ENCODE measurements around the gene ENC1.
A peak's percentile ranks its signal among the peaks of the same experiment; 100 is the strongest.

The ENC1 gene

DNA sequence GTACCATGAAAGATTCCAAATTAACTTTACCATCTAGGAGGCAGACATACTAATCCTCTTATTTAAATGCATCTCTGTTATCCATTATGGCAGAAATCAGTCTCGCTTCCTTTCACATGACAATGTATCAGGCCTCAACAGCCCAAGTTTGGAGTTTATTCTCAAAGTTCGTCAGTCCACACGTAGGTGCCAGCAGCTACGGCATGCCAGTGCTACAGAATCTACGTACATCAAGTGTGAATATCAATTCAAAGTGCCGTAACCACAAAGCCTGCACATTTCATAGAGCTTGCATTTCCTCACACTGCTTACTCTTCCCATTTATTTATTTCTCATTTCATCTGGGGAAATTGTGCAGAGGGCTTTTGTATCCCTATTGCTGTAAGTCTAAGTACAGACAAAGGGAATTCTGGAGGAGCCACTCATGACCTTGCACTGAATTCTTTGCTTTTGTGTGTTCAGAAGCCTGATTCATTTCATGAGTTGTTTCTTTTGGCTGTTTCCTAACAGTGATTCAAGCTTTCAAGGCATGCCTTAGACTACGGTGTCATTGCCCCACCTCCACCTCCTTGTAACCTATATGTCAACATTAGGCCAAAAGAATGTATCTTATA is 10.0 kb downstream of the ENC1 start:
- DNase-seq, result no peak

DNA sequence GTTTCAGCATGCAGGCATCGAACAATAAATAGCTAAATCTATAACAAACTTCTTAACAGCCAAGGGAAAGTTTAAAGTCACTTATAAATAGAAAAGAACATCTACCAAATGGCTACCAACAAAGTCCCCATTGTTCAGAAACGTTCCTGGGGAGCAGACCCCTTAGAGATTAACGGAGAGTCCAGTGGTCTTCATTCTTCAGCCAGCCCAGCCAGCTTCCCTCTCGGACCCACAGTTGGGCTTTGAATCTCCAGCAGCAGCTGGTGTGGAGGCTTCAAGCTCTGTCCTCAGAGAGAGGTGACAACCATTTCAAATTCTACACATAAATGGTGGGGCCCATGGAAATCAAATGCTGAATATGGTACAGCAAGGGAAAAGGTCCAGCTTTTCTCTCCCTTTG is 11.2 kb downstream of the ENC1 start:
- no peak for DNase-seq

DNA sequence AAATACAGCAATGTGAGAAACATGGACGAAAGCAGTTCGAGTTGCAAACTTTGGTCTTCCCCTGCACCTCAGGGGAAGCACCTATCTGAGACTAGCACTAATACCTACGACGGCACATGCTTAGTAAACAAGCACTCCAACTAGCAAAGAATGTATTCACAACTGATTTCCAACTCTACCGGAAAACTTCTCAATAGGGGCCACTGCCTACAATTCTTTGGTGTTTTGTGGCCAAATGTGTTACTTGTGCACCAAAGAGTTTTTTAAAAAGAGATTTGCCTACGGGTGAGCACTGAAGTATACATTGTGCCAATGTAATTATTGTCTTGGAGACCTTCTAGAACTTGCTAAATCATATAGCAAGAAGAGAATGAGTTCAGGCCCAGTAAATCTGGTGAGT is 12.2 kb downstream of the ENC1 start:
- DNase-seq, result no peak

DNA sequence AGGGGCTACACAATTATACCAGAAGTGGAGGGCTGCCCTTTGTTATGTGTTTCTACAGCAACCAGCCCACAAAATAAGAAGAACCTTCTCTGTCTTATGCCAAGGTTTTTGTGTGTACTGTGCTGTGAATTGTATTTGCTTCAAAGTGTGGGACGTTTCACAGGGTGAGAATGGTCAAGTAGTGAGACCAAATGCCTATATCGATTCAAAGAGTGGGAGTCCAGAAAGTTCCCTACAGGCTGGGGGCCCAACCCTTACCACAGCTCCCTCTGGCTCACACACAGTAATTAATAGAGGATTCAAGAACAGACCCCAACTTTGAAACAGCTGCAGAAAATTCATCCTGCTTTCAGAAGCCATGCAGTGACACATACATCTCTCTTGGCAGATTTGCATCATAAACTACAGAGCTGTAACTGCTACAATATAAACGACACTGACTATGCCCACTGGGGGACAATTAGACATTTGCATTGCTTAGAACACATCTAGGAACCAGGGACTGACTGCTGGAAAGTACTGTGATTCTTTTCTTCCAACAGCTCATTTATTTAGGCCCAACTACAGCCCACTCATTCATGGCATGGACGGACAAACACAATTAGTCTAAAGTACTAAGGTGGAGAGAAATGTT is 12.8 kb downstream of the ENC1 start:
- no peak for DNase-seq

DNA sequence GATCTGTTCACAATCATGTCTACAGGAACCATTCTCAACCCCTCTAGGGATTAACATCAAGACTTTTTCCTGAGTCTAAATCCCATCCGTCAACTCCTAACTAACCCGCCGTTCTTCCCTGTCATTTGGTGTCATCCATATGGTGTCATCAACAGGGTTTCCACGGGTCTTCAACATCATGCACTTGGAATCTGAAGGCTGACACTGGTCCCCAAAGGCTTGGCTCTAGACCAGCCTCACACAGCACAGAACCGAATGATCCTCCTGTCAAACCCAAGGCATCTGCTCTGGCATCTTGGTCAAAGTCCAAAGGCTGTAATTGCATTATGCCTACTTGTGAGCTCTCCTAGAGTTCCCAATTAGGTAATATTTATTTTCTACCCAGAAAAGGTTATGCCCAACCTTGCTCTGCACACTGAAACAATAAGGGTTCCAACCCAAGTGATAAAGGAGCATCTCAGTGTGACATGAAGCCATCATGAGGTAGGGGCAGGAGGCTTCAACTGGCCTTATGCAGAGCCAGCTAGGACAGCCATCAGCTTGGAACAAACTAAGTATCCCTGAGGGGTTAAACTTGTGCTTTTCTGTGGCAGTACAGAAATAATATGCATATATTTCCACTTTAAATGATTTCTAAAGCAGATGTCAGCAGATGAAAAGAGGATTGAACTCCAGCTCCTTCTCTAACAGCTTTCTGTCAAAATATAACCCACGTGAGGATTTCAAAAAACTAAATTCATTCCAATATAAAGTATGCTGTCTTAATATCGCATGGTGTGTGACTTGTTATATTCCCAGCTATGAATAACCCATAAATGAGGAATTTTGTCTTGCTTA is 13.9 kb downstream of the ENC1 start:
- no peak for DNase-seq

DNA sequence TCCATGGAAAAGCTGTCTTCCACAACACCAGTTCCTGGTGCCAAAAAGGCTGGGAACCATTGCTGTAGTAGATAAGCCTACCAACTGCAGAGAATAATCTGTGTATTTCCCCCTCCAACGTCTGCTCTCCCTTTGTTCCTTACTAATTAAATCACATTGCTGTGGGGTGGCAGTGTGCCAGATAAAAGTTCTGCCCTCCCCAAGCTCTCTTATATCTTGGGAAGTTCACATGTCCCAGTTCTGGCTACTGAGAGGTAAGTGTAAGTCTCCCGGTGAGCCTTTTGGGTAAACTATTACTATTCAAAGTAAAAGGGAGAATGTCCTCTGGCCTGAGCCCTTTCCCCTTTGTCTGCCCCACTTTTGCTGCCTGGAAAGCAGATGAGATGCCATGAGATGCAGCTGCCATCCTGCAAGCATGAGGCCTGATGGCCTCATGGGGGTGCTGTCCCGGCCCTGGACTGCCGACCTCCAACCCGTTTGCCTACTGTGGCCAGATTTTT is 14.7 kb downstream of the ENC1 start:
- no peak for DNase-seq

DNA sequence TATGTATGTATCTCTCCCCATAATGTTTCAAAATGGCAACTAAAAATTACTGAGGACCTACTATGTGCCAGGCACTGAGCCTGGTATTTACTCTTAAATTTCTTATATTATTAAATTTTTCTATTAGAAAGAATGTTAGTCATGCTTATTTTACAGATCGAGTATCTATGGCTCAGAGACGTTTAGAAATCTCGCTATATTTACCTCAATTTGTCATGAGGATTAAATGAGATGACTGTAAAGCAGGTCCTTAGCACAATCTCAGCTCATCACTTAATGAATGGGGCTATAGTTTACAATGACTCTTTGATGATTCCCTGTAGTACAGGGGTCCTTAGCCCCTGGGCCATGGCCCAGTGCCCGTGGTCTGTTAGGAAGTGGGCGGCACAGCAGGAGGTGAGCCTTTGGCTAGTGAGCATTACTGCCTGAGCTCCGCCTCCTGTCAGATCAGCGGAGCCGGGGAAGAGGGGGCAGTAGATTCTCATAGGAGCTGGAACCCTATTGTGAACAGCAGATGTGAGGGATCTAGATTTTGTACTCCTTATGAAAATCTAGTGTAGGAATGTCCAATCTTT is 15.5 kb downstream of the ENC1 start:
- no peak for DNase-seq

DNA sequence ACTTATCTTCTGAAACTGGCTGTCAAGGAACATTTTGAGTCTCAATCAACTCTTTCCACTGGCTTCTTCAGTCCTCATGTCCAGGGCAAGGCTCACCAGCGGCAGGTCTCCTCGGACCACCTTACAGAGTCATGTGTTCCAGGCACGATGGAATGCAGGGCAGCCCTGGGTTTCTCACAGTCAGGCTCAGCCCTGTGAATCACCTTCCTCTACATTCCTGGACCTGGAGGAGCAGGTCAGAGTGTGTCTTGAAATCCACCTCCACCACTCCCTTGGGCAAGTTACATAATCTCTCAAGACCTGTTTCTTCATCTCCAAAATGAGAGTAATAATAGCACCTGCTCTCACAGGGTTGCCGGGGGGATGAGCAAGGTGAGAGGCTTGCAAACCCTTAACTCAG is 16.0 kb downstream of the ENC1 start:
- DNase-seq, result no peak

DNA sequence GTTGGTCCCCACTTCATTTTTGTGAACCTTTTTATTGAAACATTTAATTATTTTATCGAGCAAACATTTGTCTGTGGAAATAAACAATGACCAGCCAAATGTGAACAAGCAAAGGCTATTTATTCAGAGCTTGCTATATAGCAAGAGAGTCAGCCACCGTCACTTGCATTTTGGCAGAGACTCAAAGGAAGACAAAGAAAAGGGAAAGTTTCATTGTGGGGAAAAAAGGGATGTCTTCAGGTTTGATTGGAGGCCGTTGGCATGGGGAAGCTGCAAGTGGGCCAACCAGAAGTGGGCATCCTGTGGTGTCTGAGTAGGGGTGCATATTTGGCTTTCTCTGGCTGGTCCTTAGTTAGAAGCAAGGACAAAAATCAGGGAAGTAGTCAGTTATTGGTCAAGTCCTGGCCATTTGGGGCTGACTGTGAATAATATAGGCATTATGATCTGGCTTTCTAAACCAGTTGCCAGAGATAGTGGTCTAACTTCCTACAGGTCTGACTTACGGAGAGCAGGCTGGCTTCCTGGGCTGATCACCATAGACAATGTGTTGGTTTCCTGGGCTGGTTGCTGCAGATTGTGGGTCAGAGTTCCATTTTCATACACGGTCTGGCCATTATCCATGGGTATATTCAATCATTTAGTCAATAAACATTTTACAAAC is 16.6 kb downstream of the ENC1 start:
- no peak for DNase-seq

DNA sequence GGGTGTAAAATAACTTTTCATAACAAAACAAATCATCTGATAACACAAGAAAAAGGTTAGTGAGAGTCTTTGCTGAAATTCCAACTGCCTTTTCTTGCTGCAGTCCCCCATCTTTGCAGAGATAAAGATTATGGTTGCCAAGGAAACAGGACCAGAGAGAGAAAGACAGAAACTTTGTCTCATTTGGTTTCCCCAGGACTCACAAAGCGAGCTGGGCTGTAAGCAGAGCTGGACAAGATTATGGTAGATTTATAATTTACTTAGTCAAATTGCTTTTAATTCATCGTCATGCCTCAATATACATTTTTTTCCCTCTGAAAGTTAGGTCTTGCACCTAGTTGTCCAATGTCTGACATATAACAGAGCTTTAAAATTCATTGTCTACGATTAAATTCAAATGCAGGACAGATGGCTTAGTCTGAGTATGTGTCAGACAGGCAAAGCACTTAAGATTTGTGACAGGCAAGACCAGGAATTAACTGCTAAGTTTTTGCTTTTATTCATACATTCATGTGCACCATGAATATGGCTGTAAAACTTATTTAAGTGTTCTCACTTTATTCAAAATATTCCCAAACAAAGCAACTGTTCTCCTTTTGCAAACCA is 17.4 kb downstream of the ENC1 start:
- DNase-seq, result no peak

DNA sequence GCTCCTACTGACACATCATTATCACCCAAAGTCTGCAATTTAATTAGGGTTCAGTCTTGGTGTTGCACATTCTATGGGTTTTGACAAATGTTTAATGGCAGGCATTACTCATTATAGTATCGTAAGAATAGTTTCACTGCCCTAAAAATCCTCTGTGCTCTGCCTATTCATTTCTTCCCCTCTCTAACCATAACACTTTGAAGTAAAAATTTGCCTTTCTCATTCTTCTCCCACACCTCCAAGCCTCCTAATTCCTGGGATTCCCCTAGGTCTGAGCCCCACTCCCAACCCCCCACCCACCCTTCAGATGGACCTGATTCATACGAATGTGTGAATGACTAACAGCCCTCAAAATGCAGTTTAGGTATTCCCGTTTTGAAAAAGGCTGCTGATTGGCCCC is 18.4 kb downstream of the ENC1 start:
- no peak for DNase-seq

DNA sequence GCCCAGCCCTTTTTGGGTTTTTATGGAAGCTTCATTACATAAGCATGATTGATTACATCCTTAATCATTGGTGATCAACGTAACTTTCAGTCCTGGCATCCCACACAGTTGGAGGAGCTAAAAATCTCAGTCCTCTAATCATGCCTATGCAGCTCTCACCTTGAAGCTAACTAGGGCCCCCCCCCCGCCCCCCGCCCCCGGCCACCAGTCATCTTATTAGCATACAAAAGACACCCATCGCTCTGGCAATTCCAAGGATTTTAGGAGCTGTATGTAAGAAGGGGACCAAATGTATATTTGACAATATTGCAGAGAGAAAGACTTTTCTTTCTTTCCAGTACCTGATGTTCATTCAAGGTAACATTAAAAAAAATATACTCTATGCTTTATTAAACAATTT is 19.0 kb downstream of the ENC1 start:
- no peak for DNase-seq

DNA sequence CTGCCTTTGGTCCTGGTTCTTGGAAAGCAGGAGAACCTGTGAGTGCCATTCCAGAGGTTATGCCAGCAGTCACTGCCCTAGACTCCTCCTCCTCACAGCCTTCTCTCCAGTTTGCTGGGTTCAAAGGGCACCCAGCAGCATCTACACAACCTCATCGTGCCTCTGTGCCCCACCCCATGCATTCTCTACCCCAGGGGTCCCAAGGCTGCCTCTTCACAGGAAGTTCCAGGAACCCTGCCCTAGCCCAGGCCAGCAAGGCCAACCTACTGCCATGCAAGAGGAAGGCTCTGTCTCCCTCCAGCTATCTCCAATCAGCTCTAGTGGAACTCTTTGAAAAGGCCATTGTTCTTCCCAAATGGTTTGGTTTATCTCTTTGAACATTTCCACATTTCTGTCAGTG is 21.2 kb downstream of the ENC1 start:
- no peak for DNase-seq

DNA sequence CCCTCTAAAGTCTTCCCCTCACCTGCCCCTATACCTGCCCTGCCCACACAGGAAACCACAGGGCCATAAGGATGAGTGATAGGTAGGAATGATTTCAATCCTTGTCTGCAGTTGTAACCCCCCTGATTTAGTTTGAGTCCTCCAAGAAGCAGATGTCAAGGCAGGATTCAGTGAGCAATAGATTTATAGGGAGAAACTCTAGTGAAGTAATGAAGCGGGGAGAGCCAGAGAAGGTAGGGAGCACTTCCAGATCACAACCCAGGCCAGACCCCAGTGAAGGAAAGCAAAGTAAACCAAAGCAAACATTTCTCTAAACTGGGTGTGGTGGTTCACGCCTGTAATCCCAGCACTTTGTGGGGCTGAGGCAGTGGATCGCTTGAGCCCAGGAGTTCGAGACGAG is 22.4 kb downstream of the ENC1 start:
- DNase-seq, result no peak

DNA sequence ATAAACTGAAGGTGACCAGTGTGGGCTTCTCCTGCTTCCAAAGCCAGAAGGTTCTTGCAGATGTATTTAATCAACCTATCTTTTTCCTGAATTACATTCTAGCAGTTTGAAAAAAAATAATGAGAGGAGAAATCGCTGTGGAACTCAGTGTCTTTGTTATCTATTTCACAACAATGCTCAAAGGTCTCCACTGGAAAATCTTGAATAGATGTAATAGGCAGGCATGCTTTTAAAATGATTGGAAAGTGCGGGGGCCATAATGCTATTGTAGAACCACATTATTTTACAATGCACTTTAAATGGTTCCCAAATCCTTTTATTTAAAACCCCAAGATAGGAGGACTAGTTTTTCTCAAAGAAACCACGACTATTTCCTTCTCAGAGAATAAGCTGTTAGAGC is 23.3 kb downstream of the ENC1 start:
- DNase-seq, result no peak

DNA sequence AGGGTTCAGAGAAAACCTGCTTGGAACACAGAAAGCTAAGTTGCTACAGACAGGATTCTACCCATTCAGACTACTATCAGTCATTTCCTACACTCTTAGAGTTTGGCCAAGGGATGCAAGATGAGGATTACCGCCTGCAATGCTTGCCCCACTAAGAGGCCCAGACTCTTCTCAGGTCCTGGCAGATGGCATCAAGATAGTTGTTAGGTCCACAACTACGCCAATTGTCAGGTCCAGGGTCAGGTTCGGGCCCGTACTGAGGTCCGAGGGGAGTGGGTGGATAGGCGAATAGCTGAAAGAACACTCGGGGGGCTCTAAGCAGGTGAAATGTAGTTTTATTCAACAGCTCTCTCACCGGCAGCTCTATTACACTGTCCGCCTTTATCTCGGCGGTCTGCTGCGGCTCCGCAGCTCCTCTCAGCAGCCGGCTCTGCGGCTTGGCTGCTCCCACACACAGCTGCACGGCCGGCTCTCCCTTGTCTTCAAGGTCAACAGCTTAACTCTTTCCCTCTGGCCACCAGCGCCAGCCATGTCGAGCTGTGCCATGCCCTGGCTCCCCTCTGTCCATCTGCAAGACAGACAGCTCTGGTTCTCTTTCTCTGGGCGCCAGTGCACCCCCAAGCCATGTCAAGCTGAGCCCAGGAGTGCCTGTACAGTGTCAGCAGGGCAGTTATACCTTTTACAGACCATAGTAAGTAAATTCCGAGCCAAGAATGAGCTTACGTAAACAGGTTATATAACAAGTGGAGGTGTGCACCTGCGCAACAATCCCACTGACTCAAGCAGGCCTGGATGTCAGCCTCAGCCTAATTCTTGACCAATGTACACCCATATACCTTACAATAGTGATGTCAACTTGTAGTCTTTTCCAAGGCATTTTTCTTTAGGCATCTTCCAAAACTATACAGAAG is 24.0 kb downstream of the ENC1 start:
- no peak for DNase-seq

DNA sequence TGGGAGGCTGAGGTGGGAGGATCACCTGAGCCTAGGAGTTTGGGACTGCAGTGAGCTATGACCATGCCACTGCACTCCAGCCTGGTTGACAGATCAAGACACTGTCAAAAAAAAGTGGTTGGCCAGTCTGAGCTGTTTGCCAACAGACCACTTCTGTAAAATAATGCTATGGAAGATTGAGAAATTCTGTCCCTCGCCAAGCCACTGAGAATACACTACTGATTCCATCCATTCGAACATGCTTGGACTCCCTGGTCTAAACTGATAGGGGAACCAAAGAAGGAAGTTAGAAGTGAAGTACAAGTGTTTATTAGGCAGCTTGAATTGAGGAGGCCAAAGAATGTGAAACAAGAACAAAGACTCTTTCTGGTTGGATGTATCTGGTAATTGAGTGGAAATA is 27.2 kb downstream of the ENC1 start:
- peak; percentile 74 for DNase-seq

DNA sequence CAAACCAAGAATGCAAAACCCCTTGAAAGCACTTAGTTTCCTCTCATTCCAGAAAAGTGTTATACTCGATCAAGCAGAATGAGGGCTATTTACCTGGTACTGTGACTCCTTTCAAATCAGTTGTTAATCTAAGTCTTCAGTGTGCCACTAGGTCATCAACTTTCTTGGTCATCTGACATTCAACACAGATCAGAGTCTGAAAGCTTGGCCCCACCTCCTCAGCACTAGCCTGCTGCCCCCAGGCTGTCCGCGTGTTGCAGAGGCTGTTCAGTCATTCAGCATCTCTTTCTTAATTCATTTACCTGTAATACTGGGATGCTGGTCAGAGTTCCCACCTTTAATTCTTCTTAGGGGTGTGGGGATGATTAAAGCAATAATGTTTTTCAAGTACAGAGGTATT is 28.5 kb downstream of the ENC1 start:
- no peak for DNase-seq

DNA sequence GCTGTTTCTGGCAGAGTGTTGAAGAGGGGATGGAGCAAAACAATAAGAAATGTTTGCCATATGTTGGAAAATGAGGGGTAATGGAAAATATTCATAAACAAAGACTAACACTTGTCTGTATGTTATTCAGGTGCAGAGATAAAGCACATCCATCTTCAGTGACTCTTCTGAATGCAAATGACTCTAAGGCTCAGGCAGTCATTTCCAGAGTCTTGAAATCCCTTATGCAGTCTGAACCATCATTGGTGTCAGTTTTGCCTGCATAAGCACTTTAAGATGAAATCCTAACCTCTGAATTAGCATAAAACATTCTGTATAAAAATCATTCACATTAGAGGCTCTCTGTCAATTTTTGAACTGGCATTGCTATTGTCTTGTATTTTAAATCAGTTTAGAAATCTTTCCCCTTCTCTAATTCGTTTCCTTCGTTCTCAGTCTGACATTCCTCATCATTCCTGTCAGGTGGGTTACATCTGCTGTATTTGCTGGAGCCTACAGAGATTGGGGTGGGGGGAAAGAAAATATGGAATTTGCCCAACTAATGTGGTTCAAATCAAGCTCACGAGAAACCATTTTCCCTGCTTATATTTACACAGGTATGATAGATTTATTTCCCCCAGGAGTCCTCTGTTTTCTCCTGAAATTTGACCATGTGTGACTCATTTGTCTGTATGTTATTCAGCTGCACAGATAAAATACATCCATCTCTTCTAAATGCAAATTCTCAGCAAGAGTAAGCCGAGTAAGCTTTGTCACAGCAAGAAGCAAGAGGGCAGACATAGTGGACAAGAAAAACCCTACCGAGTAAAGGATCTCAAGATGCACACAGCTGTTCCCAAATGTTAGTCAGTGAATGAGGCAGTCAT is 31.6 kb downstream of the ENC1 start:
- DNase-seq, result no peak

DNA sequence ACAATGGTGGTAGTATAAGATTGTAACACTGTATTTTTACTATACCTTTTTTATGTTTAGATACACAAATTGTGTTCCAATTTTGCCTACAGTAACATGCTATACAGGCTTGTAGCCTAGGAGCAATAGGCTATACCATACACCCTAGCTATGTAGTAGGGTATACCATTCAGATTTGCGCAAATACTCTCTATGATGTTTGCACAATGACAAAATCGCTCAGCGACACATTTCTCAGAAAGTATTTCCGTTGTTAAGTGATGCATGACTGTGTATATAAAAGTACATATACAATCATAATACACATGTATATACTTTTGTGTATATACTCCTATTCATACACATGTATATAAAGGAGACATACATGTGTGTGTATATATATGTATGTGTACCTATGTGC is 34.8 kb downstream of the ENC1 start:
- DNase-seq, result no peak

DNA sequence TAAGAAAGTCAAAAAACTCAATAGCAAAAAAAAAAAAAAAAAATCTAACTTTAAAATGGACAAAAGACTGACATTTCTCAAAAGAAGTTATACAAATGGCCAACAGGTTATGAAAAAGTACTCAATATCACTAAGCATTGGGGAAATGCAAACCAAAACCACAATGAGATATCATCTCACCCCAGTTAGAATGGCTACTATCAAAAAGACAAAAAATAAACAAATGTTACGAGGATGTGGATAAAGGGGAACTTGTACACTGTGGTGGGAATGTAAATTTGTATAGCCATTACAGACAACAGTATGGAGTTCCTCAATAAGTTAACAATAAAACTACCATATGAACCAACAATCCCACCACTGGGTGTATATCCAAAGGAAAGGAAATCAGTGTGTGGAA is 37.2 kb downstream of the ENC1 start:
- DNase-seq, result peak; percentile 40

Data from hematopoietic multipotent progenitor cell treated with erythropoietin and hydrocortisone succinate and interleukin-3 and kit ligand, for 6 days (in vitro differentiated cells).